Omental fat pad (tissue), 4 donors: ENCODE measurements around the gene CTRL. TPM values are rescaled to one million over a fixed set of nuclear protein-coding genes. Genes with fewer than 3 reads are reported as not detected.
"Not testable (repeated sequence)": the region's sequence is repeated elsewhere in the genome, so short reads cannot be mapped to it uniquely, and the experiment has no call there.

Experiments used
- ATAC-seq: fragments of 150-250 bp; one replicate; pipeline ENCODE4 v1.9.1; 2016; ENCODE audit warnings: mild to moderate bottlenecking, moderate library complexity; ENCODE audit not compliant: low FRiP score
- DNase-seq: peaks from one replicate; pipeline ENCODE4 v3.0.0-alpha.2; 2019; ENCODE audit warnings: low spot score
- CTCF ChIP-seq, 3 donors: fragments of 450-650 bp; IDR thresholded peaks; one replicate each; pipeline ENCODE4 v1.5.1; 2016 to 2017; ENCODE audit warnings: antibody characterized with exemption in 3 of 3, mild to moderate bottlenecking in 3 of 3, moderate library complexity in 2 of 3
- total RNA-seq, 4 donors: library from RNA; depleted of rRNA; stranded (reverse); fragments of >200 nt; gene quantifications; one replicate each; pipeline ENCODE4 v1.1.0, GENCODE V29; 2016

CTRL gene
- 1 to 10 TPM in 3 of 4 donors, under 1 TPM in 1; 0.65 to 5.0 (median 2.3) TPM for total RNA-seq

GRCh38 chr16:67931712-67932461 lies at the start of gene CTRL:
Gene CTRL, minus strand, starts transcription at chr16:67931862. Its CDS starts 10 bp downstream, at chr16:67931852.
- TF ChIP-seq CTCF (IDR thresholded peaks at IDR 0.05): no peak
- no peak for DNase-seq
- no peak for ATAC-seq

- DNase-seq (no peak), ATAC-seq (no peak)
- TF ChIP-seq CTCF (IDR thresholded peaks at IDR 0.05): no peak
Measured at GRCh38 chr16:67979955-67980678, 48.5 kb upstream of the CTRL start, which contains the start of gene DPEP3. Gene DPEP3, minus strand, starts transcription at chr16:67980499. Its CDS starts 119 bp downstream, at chr16:67980380.

GRCh38 chr16:67977469-67978227 lies 46.0 kb upstream of the CTRL start:
- TF ChIP-seq CTCF (IDR thresholded peaks at IDR 0.05): no peak
- ATAC-seq (no peak), DNase-seq (no peak)

GRCh38 chr16:67977005-67977404 lies 45.3 kb upstream of the CTRL start:
- DNase-seq: no peak
- no peak for TF ChIP-seq CTCF (IDR thresholded peaks at IDR 0.05)
- no peak for ATAC-seq

GRCh38 chr16:67976205-67976604 lies 44.5 kb upstream of the CTRL start:
- no peak for ATAC-seq
- no peak for TF ChIP-seq CTCF (IDR thresholded peaks at IDR 0.05)
- DNase-seq: no peak

- DNase-seq (no peak), ATAC-seq (peak; percentile 11)
- no peak for TF ChIP-seq CTCF (IDR thresholded peaks at IDR 0.05)
Measured at GRCh38 chr16:67975321-67976105, 43.9 kb upstream of the CTRL start.

- DNase-seq, ATAC-seq: not testable (repeated sequence)
Measured at GRCh38 chr16:67972285-67972684, 40.6 kb upstream of the CTRL start.
